Activated T-helper 1 cell treated with Interleukin-2 at 50 U/mL for 16 hours (primary cell): ENCODE results near the gene STOML1.
A peak's percentile ranks its signal among the peaks of the same experiment; 100 is the strongest.
"Not testable (repeated sequence)": the region's sequence is repeated elsewhere in the genome, so short reads cannot be mapped to it uniquely, and the experiment has no call there.

Experiments
- DNase-seq: peaks from one replicate; pipeline ENCODE4 v3.0.0-alpha.2; 2020; ENCODE audit warnings: low read depth

The STOML1 gene

DNA sequence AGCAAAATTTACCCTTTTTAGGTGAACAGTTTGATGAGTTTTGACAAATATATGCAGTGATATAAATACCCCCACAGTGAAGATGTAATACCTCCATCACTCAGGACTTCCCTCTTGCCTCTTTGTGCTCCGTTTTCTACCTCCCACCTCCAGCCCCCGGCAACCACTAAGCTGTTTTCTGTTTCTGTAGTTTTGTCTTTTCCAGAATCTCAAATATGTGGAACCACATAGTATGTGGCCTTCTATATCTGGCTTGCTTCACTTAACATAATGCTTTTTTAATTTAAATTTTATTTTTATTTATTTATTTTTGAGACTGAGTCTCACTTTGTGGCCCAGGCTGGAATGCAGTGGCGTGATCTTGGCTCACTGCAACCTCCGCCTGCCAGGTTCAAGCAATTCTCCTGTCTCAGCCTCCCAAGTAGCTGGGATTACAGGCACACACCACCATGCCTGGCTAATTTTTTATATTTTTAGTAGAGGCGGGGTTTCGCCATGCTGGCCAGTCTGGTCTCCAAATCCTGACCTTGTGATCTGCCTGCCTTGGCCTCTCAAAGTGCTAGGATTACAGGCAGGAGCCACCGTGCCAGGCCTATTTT lies 31.5 kb downstream of the STOML1 start:
- not testable (repeated sequence) for DNase-seq

GRCh38 chr15:73959801-73960200 lies 32.3 kb downstream of the STOML1 start:
- no peak for DNase-seq

GRCh38 chr15:73959012-73959581 lies 33.0 kb downstream of the STOML1 start:
- DNase-seq, result no peak

DNA sequence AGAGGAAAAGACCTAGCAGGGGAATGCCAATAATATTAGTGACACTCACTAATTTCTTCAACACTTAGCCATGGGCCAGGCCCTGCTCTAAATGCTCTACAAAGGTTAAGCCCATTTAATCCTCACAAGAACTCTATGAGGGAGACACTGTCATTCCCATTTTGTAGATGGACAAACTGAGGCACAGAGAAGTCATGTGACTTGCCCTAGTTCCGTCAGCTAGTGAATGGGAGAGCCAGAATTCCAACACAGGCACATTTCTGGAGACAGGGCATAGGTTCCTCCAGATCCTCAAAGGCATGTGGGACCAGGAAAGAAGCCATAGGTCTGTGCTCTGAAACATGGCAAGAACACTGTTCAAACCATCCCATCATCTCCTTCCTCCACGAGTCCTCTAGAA lies 34.3 kb downstream of the STOML1 start:
- no peak for DNase-seq

- no peak for DNase-seq
Observed at GRCh38 chr15:73957276-73957675, 34.8 kb downstream of the STOML1 start.

DNA sequence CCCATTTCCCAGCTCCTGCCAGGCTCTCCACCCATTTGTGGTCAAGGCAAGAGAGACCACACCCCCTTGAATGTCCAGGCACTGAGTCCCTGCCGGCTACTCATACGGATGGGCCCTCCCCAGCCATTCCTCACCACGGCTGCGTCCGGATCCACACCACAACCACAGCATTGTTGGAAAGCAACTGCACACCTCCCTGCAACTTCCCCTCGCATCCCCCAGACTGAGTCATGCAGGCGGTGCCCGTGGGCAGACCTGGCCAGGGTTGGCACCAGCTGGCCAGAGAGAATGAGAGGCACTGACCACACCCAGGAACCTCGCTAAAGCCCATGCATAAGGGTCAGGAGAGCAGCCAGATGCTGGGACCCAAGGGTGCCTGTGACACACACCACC lies 35.4 kb downstream of the STOML1 start:
- DNase-seq, result no peak

DNA sequence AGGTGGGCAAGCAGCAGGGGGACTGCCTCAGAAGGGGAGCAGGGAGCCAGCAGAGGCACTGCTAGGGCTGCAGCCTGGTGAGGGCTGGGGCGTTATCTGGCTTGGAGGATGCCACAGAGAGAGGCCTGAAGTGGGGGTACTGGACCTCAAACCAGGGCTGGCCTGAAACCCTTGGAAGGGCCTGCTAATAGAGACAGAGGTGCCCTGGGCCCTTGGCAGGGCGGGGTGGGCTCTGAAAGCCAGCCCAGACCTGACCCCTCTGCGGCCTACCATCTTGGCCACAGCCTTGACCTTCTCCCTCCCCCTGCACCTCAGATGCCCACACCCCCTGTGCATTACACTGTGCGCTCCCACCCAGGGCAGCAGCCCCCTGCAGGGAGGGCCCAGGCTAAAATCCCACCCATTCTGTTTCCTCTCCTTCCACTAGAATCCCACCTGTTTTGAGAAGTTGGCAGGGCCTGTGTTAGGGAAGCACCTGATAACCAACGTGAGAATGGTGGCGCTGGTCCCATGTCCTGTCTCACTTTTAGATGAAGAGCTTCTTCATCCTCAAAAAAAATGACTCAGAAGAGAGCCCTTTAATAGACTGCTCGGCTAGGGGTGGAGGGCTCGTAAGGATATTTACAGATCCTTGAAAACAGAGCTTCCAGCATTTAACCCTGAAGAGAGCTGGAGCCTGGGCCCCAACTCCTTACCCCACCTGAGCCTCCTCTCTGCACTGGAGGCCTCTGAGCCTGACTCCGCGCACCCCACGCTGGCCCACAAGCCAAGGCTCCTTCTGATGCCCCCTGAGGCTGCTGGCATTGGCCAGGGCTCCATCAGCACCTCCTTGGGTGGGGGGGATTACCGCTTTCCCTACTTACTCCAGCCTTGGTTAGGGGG lies 36.0 kb downstream of the STOML1 start:
- no peak for DNase-seq

GRCh38 chr15:73955326-73955725 lies 36.8 kb downstream of the STOML1 start:
- DNase-seq, result no peak

GRCh38 chr15:73954188-73955145 lies 37.6 kb downstream of the STOML1 start:
- no peak for DNase-seq

DNA sequence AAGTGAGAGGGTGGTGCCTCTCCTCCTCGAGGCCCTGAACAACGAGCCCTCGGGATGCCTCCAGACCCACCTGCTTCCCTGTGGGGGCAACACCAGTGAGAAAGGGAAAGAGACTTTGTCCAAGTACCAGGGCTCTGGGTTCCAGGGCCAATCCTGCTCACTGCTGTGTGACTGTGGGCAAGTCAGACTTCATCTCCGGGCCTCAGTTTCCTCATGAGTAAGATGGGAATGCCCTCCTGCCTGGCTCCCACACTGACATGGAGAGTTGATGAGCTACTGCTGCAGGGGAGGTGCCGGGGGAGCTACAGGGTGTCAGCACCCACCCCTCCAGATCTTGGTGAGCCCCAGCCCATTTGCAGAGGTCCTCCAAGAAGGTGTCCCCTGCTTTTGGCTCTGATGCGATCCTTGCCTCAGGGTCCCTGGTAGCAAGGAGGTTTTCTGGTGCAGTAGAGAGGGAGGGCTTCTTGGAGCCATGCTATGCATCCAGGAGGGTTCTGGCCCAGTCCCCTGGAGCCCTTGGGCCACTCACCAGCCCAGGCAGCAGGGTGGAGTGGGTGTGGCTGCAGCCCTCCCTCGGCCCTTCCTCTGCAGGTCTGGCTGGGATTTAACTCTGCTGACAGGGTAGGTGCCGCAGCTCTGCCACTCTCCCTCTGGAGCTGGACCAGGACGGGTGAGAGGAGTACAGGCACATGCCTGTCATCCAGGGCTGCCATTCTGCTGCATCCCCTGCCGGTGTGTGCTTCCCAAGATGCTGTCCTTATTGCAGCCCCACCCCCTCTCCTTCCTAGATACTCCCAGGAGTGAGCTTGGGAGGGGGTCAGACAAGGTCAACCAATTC lies 39.0 kb downstream of the STOML1 start:
- DNase-seq, result no peak

DNA sequence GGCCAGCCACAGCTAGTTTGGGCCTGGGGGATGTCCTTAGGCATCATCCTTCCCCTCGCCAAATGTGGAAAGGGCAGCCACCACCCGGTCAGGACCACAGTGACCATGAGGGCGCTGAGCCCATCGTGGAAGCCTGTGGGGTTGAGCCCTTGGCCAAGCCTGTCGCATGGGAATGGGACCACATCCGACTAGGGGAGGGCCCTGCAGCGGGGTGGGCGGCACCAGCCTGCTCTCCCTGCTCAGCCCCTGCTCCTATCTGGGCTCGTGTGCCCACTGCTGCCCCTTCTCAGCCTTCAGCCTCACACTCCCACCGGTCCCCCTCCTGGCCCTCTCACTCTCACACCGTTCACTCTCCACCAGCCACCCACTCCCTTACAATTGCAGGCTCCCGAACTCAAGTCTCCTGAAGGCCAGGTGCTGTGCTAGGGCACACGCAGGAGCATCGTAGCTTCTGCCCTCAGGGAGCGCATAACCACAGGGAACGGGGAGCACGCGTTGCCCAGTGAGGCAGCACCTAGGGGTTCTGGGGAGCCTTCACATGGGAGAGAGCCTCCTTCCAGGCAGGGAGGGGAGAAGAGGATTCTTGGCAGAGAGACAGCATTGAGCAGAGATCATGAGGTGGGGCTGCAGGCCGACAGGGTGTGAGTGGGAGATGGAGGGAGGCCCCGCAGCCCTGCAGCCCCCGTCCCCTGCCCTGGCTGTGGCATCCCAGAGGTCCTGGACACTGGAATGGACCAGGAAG lies 39.8 kb downstream of the STOML1 start:
- no peak for DNase-seq

DNA sequence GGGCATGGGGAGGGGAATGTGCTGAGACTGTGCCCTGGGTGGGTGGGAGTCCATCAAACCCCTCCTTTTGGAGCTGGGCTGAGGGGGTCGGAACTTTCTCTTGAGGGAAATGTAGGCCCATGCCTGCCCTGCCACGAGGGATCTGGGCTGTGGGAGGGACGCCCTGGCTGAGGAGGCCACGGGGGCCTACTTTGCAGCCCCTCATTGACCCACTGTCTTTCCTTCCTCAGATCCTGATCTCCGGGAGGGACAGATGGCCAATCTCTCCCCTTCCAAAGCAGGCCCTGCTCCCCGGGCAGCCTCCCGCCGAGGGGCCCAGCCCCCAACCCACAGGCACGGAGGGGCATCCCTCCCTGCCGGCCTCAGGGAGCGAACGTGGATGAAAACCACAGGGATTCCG lies 40.5 kb downstream of the STOML1 start:
- DNase-seq, result no peak

GRCh38 chr15:73950831-73951561 lies 41.1 kb downstream of the STOML1 start:
- DNase-seq, result peak; percentile 60

DNA sequence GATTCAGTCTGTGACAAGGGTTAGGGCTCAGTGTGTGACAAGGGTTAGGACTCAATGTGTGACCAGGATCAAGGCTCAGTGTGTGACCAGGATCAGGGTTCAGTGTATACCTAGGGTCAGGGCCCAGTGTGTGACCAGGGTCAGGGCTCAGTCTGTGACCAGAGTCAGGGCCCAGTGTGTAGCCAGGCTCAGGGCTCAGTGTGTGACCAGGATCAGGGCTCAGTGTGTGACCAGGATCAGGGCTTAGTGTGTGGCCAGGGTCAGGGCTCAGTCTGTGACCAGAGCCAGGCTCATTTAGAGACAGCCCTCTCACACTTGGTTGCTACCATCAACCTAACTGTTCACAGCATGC lies 41.6 kb downstream of the STOML1 start:
- DNase-seq, result no peak

GRCh38 chr15:73949496-73949895 lies 42.6 kb downstream of the STOML1 start:
- no peak for DNase-seq

GRCh38 chr15:73948982-73949381 lies 43.1 kb downstream of the STOML1 start:
- DNase-seq, result no peak

DNA sequence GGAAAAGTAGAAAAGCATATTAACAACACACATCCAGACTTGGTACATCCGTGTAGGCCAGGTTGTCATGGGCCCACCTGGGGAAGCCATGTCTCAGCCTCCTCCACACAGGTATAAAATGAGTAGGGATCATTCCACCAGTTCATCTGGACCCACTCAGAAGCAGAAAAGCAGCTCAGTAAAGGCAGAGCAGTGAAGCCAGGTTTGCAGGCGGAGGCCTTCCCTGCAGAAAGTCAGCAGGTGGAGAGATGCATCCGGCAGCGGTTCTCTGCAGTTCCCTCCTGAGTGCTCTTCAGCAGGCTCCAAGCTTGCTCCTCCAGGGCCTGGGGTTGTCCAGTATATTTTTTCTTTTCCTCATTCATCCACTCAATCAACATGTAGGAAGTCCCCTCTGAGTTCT lies 43.7 kb downstream of the STOML1 start:
- no peak for DNase-seq

DNA sequence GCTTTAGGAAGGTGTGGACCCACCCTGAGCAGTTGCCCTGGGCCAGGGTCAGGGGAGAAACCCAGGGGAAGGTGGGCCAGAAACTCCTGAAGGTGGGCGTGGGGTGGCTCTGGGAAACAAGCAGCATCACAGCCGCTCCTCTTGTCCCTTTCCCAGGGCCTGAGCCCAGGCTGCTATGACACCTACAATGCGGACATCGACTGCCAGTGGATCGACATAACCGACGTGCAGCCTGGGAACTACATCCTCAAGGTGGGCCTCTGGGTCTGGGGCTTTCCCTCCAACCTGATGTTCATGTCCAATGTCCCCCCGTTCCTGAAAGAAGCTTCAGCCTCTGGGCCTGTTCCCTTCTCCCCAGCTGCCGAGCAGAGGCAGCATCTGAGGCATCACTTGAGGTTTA lies 44.4 kb downstream of the STOML1 start:
- no peak for DNase-seq

GRCh38 chr15:73946795-73947370 lies 45.2 kb downstream of the STOML1 start:
- no peak for DNase-seq
